Activated naive CD8-positive, alpha-beta T cell treated with anti-CD3 and anti-CD28 coated beads, Interleukin-2, amount 10 ng/mL, durations not matched to agents 7 days and 5 days (primary cell): ENCODE data around the gene STX5. TPM values are rescaled to one million over a fixed set of nuclear protein-coding genes. Genes with fewer than 3 reads are reported as not detected.
A peak's percentile ranks its signal among the peaks of the same experiment; 100 is the strongest.
"Not testable (repeated sequence)": the region's sequence is repeated elsewhere in the genome, so short reads cannot be mapped to it uniquely, and the experiment has no call there.

Experiments used
- ATAC-seq: fragments of 150-1000 bp; cut with Tn5 transposase; one replicate; pipeline ENCODE4 v1.10.0; 2021; ENCODE audit warnings: low read depth, moderate library complexity
- POLR2A ChIA-PET: fragments of 350-600 bp; sonication (Branson Sonifier 250); formaldehyde crosslinking; loops from one replicate; lab custom pipeline; 2021; ENCODE audit warnings: antibody characterized with exemption; lab: Charles Lee
- DNase-seq: peaks from one replicate; pipeline ENCODE4 v3.0.0; 2021
- H3K27ac Mint-ChIP-seq: one replicate; pipeline ENCODE4 v1.8.0; 2022; ENCODE audit warnings: mild to moderate bottlenecking, mixed read lengths
- H3K27me3 Mint-ChIP-seq: one replicate; pipeline ENCODE4 v1.8.0; 2022; ENCODE audit warnings: mild to moderate bottlenecking, moderate library complexity, mixed read lengths
- H3K36me3 Mint-ChIP-seq: one replicate; pipeline ENCODE4 v1.8.0; 2021; ENCODE audit warnings: mild to moderate bottlenecking, mixed read lengths
- H3K4me1 Mint-ChIP-seq: one replicate; pipeline ENCODE4 v1.8.0; 2021; ENCODE audit warnings: mixed read lengths
- H3K4me3 Mint-ChIP-seq: one replicate; pipeline ENCODE4 v1.8.0; 2022; ENCODE audit warnings: mild to moderate bottlenecking, moderate library complexity, mixed read lengths
- H3K9me3 Mint-ChIP-seq: one replicate; pipeline ENCODE4 v1.8.0; 2021; ENCODE audit warnings: mixed read lengths
- total RNA-seq, 2 experiments: library from RNA; stranded (reverse); gene quantifications; one replicate each; pipeline ENCODE4 v1.2.3, GENCODE V29; 2021

Gene STX5
- total RNA-seq, 2 experiments from 2014 or later, result 43.4 to 44.3 TPM

GRCh38 chr11:62839050-62839945 lies 7.4 kb upstream of the STX5 start, which contains the start of gene WDR74:
WDR74 (minus strand) TSS chr11:62839590; CDS start chr11:62839570, 20 bp downstream.
- Mint-ChIP-seq H3K27me3 (no peaks in the 10 kb centered on the region), H3K27ac (no peak within 1 kb of the TSS), H3K36me3 (peaks cover 12% of the 10 kb centered on the region), H3K9me3 (no peaks in the 10 kb centered on the region), H3K4me3 (no peak within 1 kb of the TSS), H3K4me1 (peaks cover 26% of the 10 kb centered on the region)
- ATAC-seq (peak; percentile 53), DNase-seq (peak; percentile 88)
- POLR2A ChIA-PET, result interaction anchor here (0.6 to 4.2 kb wide), 26 partner anchors 7 to 1422 kb away, joined by 3 to 429 read pairs (median 22); partner anchors contain the start of genes B3GAT3, C11orf98, CSKMT and FERMT3

GRCh38 chr11:62835336-62835735 lies 3.5 kb upstream of the STX5 start:
- ATAC-seq (no peak), DNase-seq (no peak)
- H3K36me3 Mint-ChIP-seq, result peaks cover 14% of the 10 kb centered on the region
- H3K4me3 Mint-ChIP-seq, result no peak overlapping the region
- peaks cover 34% of the 10 kb centered on the region for H3K4me1 Mint-ChIP-seq
- no peaks in the 10 kb centered on the region for H3K27me3 Mint-ChIP-seq
- H3K27ac Mint-ChIP-seq, result no peak overlapping the region
- POLR2A ChIA-PET, result interaction anchor here (0.6 to 1.0 kb wide), 2 partner anchors 63 to 99 kb away, joined by 3 to 4 read pairs; no protein-coding TSS in a partner anchor
- no peaks in the 10 kb centered on the region for H3K9me3 Mint-ChIP-seq

GRCh38 chr11:62832336-62833234 lies 734 bp upstream of the STX5 start, which contains the start of gene TEX54:
TEX54 (minus strand) TSS chr11:62832841.
- H3K4me1 Mint-ChIP-seq, result peaks cover 28% of the 10 kb centered on the region
- POLR2A ChIA-PET, result interaction anchor here (0.7 to 4.1 kb wide), 23 partner anchors 8 to 231 kb away, joined by 3 to 102 read pairs (median 5); partner anchors contain the start of genes HNRNPUL2, MTA2, NXF1 and SLC3A2
- DNase-seq, result no peak
- no peaks in the 10 kb centered on the region for H3K27me3 Mint-ChIP-seq
- peak within 1 kb of the TSS; percentile 100 for H3K27ac Mint-ChIP-seq
- ATAC-seq, result peak; percentile 6
- H3K36me3 Mint-ChIP-seq, result peaks cover 14% of the 10 kb centered on the region
- H3K9me3 Mint-ChIP-seq, result no peaks in the 10 kb centered on the region
- H3K4me3 Mint-ChIP-seq, result peak within 1 kb of the TSS; percentile 99

- no peaks in the 10 kb centered on the region for H3K27me3 Mint-ChIP-seq
- peak overlapping the region; percentile 100 for H3K27ac Mint-ChIP-seq
- H3K4me1 Mint-ChIP-seq, result peaks cover 23% of the 10 kb centered on the region
- DNase-seq, result peak; percentile 40
- no peak for ATAC-seq
- POLR2A ChIA-PET, result interaction anchor here (0.6 to 4.1 kb wide), 22 partner anchors 9 to 190 kb away, joined by 3 to 102 read pairs (median 7); partner anchors contain the start of genes CSKMT, HNRNPUL2, NXF1 and POLR2G
- peak overlapping the region; percentile 99 for H3K4me3 Mint-ChIP-seq
- H3K36me3 Mint-ChIP-seq, result peaks cover 17% of the 10 kb centered on the region
- H3K9me3 Mint-ChIP-seq, result no peaks in the 10 kb centered on the region
Measured at GRCh38 chr11:62830904-62831519, 839 bp downstream of the STX5 start.

GRCh38 chr11:62828130-62828529 lies 3.7 kb downstream of the STX5 start:
- ATAC-seq, H3K27me3 Mint-ChIP-seq: not testable (repeated sequence)

GRCh38 chr11:62823677-62824076 lies 8.2 kb downstream of the STX5 start:
- no peaks in the 10 kb centered on the region for H3K9me3 Mint-ChIP-seq
- ATAC-seq (no peak), DNase-seq (no peak)
- no peaks in the 10 kb centered on the region for H3K27me3 Mint-ChIP-seq
- POLR2A ChIA-PET, result interaction anchor here (0.6 to 1.3 kb wide), 6 partner anchors 9 to 232 kb away, joined by 3 to 6 read pairs (median 4); partner anchors contain the start of genes TEX54, TMEM179B and TUT1
- H3K36me3 Mint-ChIP-seq, result peaks cover 32% of the 10 kb centered on the region
- no peak overlapping the region for H3K27ac Mint-ChIP-seq
- no peak overlapping the region for H3K4me3 Mint-ChIP-seq
- peaks cover 9% of the 10 kb centered on the region for H3K4me1 Mint-ChIP-seq

More at GRCh38 chr11:62828130-62828529, 3.7 kb downstream of the STX5 start:
- Mint-ChIP-seq H3K36me3 (peaks cover 23% of the 10 kb centered on the region), H3K4me1 (peaks cover 21% of the 10 kb centered on the region)
- H3K9me3 Mint-ChIP-seq, DNase-seq, H3K27ac Mint-ChIP-seq, H3K4me3 Mint-ChIP-seq: not testable (repeated sequence)
- POLR2A ChIA-PET, result interaction anchor here (0.6 to 2.5 kb wide), 4 partner anchors 12 to 40 kb away, joined by 3 to 18 read pairs (median 10); partner anchors contain the start of genes TMEM179B and WDR74

- POLR2A ChIA-PET, result interaction anchor here (0.7 to 2.9 kb wide), 7 partner anchors 10 to 849 kb away, joined by 3 to 10 read pairs (median 4); partner anchors contain the start of genes NXF1, TEX54 and TMEM179B
- H3K9me3 Mint-ChIP-seq, result no peaks in the 10 kb centered on the region
- no peaks in the 10 kb centered on the region for H3K27me3 Mint-ChIP-seq
- no peak overlapping the region for H3K27ac Mint-ChIP-seq
- peaks cover 1% of the 10 kb centered on the region for H3K4me1 Mint-ChIP-seq
- DNase-seq (no peak), ATAC-seq (no peak)
- peaks cover 6% of the 10 kb centered on the region for H3K36me3 Mint-ChIP-seq
- H3K4me3 Mint-ChIP-seq, result no peak overlapping the region
Measured at GRCh38 chr11:62817129-62817528, 14.7 kb downstream of the STX5 start.

GRCh38 chr11:62816557-62816956 lies 15.3 kb downstream of the STX5 start:
- H3K27me3 Mint-ChIP-seq, result no peaks in the 10 kb centered on the region
- DNase-seq (no peak), ATAC-seq (no peak)
- H3K27ac Mint-ChIP-seq, result no peak overlapping the region
- H3K36me3 Mint-ChIP-seq, result peaks cover 6% of the 10 kb centered on the region
- peaks cover 1% of the 10 kb centered on the region for H3K4me1 Mint-ChIP-seq
- H3K9me3 Mint-ChIP-seq, result no peaks in the 10 kb centered on the region
- POLR2A ChIA-PET, result interaction anchor here (0.7 to 2.9 kb wide), 9 partner anchors 9 to 849 kb away, joined by 3 to 10 read pairs (median 4); partner anchors contain the start of genes NXF1, TEX54 and TMEM179B
- H3K4me3 Mint-ChIP-seq, result no peak overlapping the region

- no peak overlapping the region for H3K4me3 Mint-ChIP-seq
- no peaks in the 10 kb centered on the region for H3K9me3 Mint-ChIP-seq
- H3K4me1 Mint-ChIP-seq, result peaks cover 5% of the 10 kb centered on the region
- DNase-seq, result no peak
- ATAC-seq, result no peak
- no peaks in the 10 kb centered on the region for H3K27me3 Mint-ChIP-seq
- H3K36me3 Mint-ChIP-seq, result peaks cover 3% of the 10 kb centered on the region
- POLR2A ChIA-PET, result interaction anchor here (0.6 kb wide), 1 partner anchor 19 kb away, joined by 4 read pairs; no protein-coding TSS in a partner anchor
- no peak overlapping the region for H3K27ac Mint-ChIP-seq
Measured at GRCh38 chr11:62811659-62812058, 20.2 kb downstream of the STX5 start.

- POLR2A ChIA-PET, result interaction anchor here (1.0 kb wide), 1 partner anchor 30 kb away, joined by 4 read pairs; no protein-coding TSS in a partner anchor
- ATAC-seq (no peak), DNase-seq (no peak)
- Mint-ChIP-seq H3K27me3 (no peaks in the 10 kb centered on the region), H3K27ac (no peak overlapping the region), H3K9me3 (no peaks in the 10 kb centered on the region), H3K36me3 (peaks cover 3% of the 10 kb centered on the region), H3K4me3 (no peak overlapping the region), H3K4me1 (peaks cover 11% of the 10 kb centered on the region)
Measured at GRCh38 chr11:62810748-62811147, 21.1 kb downstream of the STX5 start.

- Mint-ChIP-seq H3K9me3 (no peaks in the 10 kb centered on the region), H3K27me3 (no peaks in the 10 kb centered on the region), H3K27ac (peak overlapping the region; percentile 78), H3K36me3 (peaks cover 11% of the 10 kb centered on the region), H3K4me1 (peaks cover 30% of the 10 kb centered on the region), H3K4me3 (peak overlapping the region; percentile 99)
- DNase-seq (no peak), ATAC-seq (no peak)
- POLR2A ChIA-PET, result interaction anchor here (0.8 to 9.0 kb wide), 16 partner anchors 10 to 135 kb away, joined by 3 to 98 read pairs (median 8); partner anchors contain the start of genes HNRNPUL2, POLR2G, SLC3A2 and STX5
Measured at GRCh38 chr11:62806611-62807121, 25.2 kb downstream of the STX5 start.
